Measurements from ENCODE around the gene PRR22.

The PRR22 gene

GRCh38 chr19:5784581-5785147 lies at the start of gene PRR22:
PRR22 (minus strand) TSS chr19:5784746; CDS start chr19:5784660, 86 bp downstream.
- no peak for DNase-seq

DNA sequence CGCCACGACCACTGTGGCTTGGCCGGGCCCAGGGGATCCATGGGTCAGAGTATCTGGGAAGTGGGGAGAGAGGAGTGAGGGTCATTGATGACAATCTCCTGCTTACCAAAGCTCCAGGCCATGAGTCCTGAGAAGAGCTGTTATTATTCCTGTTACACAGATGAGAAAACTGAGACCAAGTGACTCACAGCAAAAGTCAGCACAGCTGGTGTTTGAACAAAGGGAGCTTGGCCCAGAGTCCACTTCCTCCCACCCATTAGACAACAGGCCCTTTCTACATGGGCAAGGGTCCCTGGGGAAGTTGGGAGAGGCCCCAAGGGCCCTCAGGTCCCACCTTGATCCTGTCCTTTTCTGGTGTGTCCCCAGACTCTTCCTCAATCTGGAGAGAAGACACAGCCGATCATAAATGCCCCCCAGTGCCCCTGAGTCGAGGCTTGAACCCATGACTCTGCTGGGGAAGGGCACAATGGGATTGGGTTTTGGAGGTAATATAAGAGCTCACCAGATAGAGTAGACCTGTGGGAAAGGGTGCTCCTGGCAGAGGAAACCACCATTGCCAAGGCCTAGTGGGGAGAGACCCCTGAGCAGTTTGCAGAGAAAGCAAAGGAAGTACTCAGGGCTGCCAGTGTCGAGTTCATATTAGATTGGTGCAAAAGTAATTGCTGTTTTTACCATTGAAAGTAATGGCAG lies 48.1 kb upstream of the PRR22 start:
- no peak for DNase-seq

GRCh38 chr19:5832061-5832460 lies 47.5 kb upstream of the PRR22 start:
- DNase-seq: no peak

- no peak for DNase-seq
Measured at GRCh38 chr19:5831159-5831558, 46.6 kb upstream of the PRR22 start.

- DNase-seq: no peak
Measured at GRCh38 chr19:5829567-5830310, 45.2 kb upstream of the PRR22 start.

DNA sequence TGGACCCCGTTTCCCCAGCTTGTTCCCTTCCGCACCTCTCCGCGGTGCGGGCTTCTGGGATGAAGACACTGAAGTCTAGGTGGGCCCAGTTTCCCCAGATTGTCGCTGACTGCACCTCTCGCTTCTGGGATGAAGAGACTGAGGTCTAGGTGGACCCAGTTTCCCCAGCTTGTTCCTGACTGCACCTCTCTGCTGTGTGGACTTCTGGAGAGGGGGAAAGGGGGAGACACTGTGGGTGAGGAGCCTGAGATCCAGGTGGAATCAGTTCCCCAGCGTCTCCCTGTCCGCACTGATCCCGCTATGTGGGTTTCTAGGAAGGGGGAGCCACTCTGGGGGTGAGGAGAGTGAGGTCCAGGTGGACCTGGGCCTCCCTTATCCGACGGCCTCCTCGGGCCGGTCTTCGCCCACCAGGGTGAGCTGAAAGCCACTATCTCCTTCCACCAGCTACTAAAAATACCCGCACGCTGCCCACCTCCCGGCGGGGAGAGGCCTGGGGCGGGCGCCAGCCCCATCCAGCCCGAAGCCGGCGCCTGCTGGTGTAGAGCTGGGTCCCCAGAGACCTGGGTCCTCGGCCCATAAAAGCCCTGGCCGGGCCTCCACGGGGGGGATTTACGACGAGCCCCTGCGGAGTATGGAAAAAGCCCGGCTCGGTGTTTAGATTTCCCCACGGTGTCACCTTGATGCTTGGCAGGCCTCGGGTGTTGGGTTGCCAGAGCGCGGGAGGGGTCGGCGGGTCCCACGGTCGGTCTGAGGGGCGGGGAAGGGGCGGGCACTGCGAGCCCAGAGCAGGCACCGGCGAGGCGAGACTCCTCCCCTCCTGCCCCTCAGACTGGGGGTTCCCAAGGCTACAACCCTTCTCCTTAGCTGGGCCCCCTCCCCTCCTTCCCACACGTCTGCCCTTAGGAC lies 44.4 kb upstream of the PRR22 start:
- no peak for DNase-seq

DNA sequence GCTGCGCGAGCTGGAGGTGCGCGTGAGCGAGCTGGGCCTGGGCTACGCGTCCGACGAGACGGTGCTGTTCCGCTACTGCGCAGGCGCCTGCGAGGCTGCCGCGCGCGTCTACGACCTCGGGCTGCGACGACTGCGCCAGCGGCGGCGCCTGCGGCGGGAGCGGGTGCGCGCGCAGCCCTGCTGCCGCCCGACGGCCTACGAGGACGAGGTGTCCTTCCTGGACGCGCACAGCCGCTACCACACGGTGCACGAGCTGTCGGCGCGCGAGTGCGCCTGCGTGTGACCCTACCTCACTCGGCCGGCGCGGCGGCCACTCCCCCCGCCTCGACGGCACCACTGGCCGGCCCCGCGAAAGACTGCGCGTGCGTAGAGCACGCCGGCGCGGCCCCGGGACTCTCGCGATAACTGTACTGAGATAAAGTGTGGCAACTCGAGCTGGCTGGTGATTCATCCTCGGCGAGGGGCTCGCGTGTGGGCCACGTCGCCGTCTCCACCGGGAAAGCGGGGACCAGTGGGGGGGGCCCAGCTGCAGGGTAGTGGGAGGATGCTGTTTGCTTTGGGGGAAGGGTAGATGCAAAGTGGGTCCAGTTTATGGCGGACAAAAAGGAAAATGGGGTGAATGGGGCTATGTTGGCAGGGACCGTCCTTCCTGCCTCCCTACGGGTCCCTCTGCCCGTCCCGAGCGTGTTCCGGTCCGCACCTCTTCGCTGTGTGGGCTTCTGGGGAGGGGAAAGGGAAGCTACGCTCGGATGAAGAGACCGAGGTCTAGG lies 43.5 kb upstream of the PRR22 start:
- peak in 13 of 14 donors; percentile 9 to 86 (median 70) for DNase-seq

- no peak for DNase-seq
Measured at GRCh38 chr19:5827342-5827890, 42.9 kb upstream of the PRR22 start.

- no peak for DNase-seq
Measured at GRCh38 chr19:5826531-5827341, 42.2 kb upstream of the PRR22 start.

- DNase-seq: peak in 1 of 14 donors; percentile 20
Measured at GRCh38 chr19:5825178-5825577, 40.6 kb upstream of the PRR22 start.

GRCh38 chr19:5824751-5825150 lies 40.2 kb upstream of the PRR22 start:
- no peak for DNase-seq

GRCh38 chr19:5823579-5824281 lies 39.2 kb upstream of the PRR22 start:
- no peak for DNase-seq

DNA sequence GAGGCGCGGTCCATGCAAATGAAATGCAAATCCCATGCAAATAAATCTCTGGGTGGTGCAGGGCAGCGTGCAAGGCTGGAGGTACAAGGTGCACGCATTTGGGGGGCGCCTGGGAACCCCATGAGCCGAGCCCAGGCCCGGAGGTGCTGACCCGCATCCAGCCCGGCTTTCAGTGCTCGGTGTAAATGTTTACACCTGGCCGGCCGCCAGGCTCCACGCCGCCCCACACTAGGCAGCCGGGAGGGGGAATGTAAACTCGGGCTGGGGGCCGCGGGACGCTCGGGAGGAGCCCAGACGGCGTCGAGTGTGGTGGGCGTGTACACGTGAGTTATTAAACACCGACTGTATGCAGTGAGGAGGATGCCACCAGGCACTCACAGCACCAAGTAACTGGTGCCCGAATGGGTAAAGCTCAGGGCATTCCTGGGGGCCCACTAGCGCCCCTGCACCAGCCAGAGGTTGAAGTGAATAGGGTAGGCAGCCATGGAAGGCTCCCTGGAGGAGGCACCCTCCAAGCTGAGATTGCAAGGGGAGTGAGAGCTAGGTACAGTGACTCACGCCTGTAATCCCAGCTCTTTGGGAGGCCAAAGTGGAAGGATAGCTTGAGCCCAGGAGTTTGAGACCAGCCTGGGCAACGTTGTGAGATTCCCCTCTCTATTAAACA lies 37.8 kb upstream of the PRR22 start:
- no peak for DNase-seq

DNA sequence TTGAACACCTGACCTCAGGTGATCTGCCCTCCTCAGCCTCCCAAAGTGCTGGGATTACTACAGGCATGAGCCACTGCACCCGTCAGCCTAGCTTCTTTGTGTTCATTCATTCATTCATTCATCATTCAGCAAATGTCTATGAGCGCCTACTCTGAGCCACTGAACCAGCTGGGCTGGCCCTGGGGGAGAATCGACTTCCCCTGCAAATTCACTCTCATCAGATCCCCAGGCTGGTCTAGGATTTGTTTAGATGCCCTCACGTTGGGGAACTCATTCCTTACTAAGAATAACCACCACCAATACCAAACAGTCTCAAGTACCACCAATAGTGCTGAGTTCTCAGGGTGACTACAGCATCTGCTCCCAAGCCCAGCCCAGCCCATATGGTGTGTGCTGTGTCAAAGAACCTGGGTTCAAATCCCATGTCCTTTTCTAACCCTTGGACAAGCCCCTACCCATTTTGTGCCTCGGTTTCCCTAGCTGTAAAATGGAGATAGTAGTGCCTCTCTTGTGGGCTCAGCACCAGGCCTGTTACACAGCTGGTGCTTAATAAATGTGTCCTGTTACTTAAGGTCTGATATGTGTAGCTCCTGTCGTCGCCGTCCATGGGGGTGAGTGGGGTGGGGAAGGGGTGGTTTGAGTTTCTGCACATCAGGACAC lies 37.1 kb upstream of the PRR22 start:
- DNase-seq: no peak

DNA sequence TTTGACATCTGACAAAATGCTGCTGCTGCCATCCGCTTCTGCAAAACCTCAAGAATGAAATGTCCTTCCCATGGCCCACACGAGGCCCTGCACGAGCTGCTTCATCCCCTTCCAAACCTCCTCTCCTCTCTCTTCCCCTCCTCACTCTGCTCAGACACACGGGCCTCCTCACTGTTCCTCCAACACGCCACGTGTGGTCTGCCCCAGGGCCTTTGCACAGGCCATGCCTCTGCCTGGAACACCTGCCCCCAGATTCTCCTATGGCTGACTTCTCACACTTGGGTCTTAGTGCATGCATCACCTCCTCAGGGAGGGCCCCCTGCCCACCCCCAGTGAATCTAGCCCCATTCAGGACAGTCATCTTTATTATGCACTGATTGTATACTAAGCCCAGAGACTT lies 36.2 kb upstream of the PRR22 start:
- DNase-seq: no peak

DNA sequence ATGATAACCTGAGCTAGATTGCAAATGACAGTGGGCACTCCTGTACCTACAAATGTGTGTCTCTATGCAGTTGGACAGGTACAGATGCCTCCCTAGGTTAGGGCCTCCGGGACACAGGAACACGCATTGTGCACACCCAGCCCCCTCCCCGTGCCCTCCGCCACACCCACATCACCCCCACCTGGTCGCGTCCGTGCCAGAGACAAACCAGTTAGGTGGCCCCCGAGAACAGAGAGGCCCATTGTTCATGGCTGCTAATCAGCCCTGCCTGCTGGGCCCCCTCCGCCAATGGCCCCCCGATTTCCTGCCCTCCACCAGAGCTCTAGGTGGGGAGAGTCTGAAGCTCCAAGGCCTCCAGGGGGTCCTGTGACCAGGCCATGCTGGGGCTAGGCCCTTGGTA lies 34.0 kb upstream of the PRR22 start:
- no peak for DNase-seq

- DNase-seq: no peak
Measured at GRCh38 chr19:5817218-5817617, 32.7 kb upstream of the PRR22 start.

- no peak for DNase-seq
Measured at GRCh38 chr19:5814852-5815246, 30.3 kb upstream of the PRR22 start.
